Vagina (tissue), 2 donors: ENCODE results near the gene MSX2. TPM values are rescaled to one million over a fixed set of nuclear protein-coding genes. Genes with fewer than 3 reads are reported as not detected.

Experiments
- DNase-seq, 2 donors: peaks; one replicate each; pipeline ENCODE4 v3.0.0-alpha.2; 2017; ENCODE audit errors: extremely low spot score in 2 of 2
- H3K27ac ChIP-seq: fragments of 200-600 bp; sonication (generic); one replicate; pipeline ENCODE4 v1.5.1; 2019
- H3K27me3 ChIP-seq: fragments of 200-600 bp; sonication (generic); one replicate; pipeline ENCODE4 v1.5.1; 2019
- H3K36me3 ChIP-seq, 2 donors: fragments of 200-600 bp; sonication (generic); one replicate each; pipeline ENCODE4 v1.5.1; 2017 to 2019
- H3K4me1 ChIP-seq: fragments of 200-600 bp; sonication (generic); one replicate; pipeline ENCODE4 v1.5.1; 2019
- H3K4me3 ChIP-seq, 2 donors: fragments of 200-600 bp; sonication (generic); 1 replicate in 1 of 2; 2 replicates in 1 of 2; pipeline ENCODE4 v1.5.1; 2016 to 2019
- H3K9me3 ChIP-seq: fragments of 200-600 bp; sonication (generic); one replicate; pipeline ENCODE4 v1.5.1; 2019
- POLR2A ChIP-seq, 2 donors: fragments of 450-650 bp; IDR thresholded peaks; one replicate each; pipeline ENCODE4 v1.6.1; 2017; ENCODE audit warnings: antibody characterized with exemption in 2 of 2, mild to moderate bottlenecking in 2 of 2, moderate library complexity in 2 of 2
- POLR2AphosphoS5 ChIP-seq, 2 donors: sonication (generic); formaldehyde crosslinking; IDR thresholded peaks; one replicate each; pipeline ENCODE4 v1.9.0; 2017; ENCODE audit warnings: antibody characterized with exemption in 2 of 2, mild to moderate bottlenecking in 2 of 2, low read depth in 1 of 2; ENCODE audit not compliant: insufficient read depth in 1 of 2
- intact Hi-C: fragments of 100-400 bp; cut with DNase I; formaldehyde crosslinking; loops from one replicate; pipeline ENCODE4 v1.15.1; 2023
- total RNA-seq: library from RNA; depleted of rRNA; stranded (reverse); fragments of >200 nt; gene quantifications from one replicate; pipeline ENCODE4 v1.2.3, GENCODE V29; 2016
- TF ChIP-seq, protein P1 (sequence below), 3 experiments: fragments of 450-650 bp in 2 of 3; fragments of 200-600 bp in 1 of 3; sonication (generic) in 1 of 3; IDR thresholded peaks; one replicate each; pipeline ENCODE4 v1.5.1; 2017 to 2019; ENCODE audit warnings: antibody characterized with exemption in 3 of 3, mild to moderate bottlenecking in 2 of 3, moderate library complexity in 2 of 3

The MSX2 gene
- total RNA-seq, 1 donor from 2014 or later: 1.2 TPM

DNA sequence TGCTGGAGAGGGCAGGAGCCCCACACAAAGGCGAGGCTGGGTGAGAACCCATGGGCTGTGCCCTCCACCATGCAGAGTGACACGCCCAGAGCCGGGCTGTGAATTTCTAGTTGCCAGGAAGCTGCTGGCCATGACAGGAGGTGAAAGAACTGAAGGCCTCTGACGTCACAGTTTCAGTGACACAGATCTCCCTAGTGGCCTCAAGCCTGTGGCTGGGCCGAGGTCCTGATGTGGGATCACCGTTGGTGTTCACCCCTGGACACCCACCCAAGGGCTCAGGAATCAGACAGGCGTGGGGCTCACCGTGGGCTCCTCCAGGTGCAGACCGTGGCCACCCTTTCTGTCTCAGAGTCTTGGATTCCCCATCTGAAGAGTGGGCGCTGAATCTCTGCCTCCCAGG, 39.9 kb downstream of the MSX2 start:
- TF ChIP-seq POLR2A (IDR thresholded peaks at IDR 0.05) (no peak), POLR2AphosphoS5 (IDR thresholded peaks at IDR 0.05; ENCODE audit: insufficient read depth in 1 of 2, low read depth in 1 of 2) (no peak)
- TF ChIP-seq, protein P1, sequence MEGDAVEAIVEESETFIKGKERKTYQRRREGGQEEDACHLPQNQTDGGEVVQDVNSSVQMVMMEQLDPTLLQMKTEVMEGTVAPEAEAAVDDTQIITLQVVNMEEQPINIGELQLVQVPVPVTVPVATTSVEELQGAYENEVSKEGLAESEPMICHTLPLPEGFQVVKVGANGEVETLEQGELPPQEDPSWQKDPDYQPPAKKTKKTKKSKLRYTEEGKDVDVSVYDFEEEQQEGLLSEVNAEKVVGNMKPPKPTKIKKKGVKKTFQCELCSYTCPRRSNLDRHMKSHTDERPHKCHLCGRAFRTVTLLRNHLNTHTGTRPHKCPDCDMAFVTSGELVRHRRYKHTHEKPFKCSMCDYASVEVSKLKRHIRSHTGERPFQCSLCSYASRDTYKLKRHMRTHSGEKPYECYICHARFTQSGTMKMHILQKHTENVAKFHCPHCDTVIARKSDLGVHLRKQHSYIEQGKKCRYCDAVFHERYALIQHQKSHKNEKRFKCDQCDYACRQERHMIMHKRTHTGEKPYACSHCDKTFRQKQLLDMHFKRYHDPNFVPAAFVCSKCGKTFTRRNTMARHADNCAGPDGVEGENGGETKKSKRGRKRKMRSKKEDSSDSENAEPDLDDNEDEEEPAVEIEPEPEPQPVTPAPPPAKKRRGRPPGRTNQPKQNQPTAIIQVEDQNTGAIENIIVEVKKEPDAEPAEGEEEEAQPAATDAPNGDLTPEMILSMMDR (IDR thresholded peaks at IDR 0.05): no peak
- H3K9me3 ChIP-seq: no peaks in the 10 kb centered on the region

DNA sequence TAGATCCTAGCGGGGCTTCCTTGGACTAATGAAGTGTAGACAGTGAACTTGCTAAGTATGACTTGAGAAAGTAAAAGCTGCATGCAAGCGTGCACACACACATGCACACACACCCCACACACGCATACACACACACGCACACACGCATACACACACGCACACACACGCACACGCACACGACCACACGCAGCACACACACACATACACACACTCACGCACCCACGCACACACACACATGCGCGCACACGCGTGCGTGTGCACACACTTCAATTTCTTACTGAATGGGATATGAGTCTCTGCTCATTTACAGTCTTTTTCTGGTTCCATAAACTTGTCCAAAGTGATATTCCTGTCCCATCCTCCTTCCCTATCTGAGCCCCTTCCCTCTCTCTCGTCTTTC, 41.2 kb downstream of the MSX2 start:
- TF ChIP-seq POLR2AphosphoS5 (IDR thresholded peaks at IDR 0.05; ENCODE audit: insufficient read depth in 1 of 2, low read depth in 1 of 2) (no peak), POLR2A (IDR thresholded peaks at IDR 0.05) (no peak)
- TF ChIP-seq, protein P1 (IDR thresholded peaks at IDR 0.05): no peak
- Histone ChIP-seq H3K27ac (no peak overlapping the region), H3K27me3 (no peaks in the 10 kb centered on the region), H3K4me3 (no peak overlapping the region), H3K4me1 (no peaks in the 10 kb centered on the region), H3K9me3 (no peaks in the 10 kb centered on the region), H3K36me3 (no peaks in the 10 kb centered on the region)
- intact Hi-C loops: no loop called here
- DNase-seq: no peak

More for the DNA sequence above, 39.9 kb downstream of the MSX2 start:
- no peaks in the 10 kb centered on the region for H3K27me3 ChIP-seq
- H3K27ac ChIP-seq: no peak overlapping the region
- H3K36me3 ChIP-seq: no peaks in the 10 kb centered on the region
- DNase-seq: no peak
- no peak overlapping the region for H3K4me3 ChIP-seq
- no peaks in the 10 kb centered on the region for H3K4me1 ChIP-seq
- intact Hi-C loops: no loop called here

DNA sequence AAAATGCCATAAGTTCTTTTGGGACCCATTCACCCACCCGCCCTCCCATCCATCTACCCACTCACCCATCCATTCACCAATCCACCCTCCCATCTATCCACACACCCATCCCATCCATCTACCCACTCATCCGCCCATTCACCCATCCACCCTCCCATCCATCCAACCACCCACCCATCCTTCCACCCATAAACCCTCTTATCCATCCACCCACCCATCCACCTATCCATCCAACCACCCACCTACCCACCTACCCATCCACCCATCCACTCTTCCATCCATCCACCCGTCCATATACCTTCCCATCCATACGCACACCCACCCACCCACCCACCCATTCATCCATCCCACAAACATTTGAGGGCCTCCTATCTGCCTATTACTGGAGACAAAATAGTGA, 43.3 kb downstream of the MSX2 start:
- TF ChIP-seq, protein P1 (IDR thresholded peaks at IDR 0.05): no peak
- TF ChIP-seq POLR2A (IDR thresholded peaks at IDR 0.05) (no peak), POLR2AphosphoS5 (IDR thresholded peaks at IDR 0.05; ENCODE audit: insufficient read depth in 1 of 2, low read depth in 1 of 2) (no peak)
- no peak overlapping the region for H3K27ac ChIP-seq
- H3K4me3 ChIP-seq: no peak overlapping the region
- intact Hi-C loops: no loop called here
- no peak for DNase-seq
- H3K4me1 ChIP-seq: no peaks in the 10 kb centered on the region
- no peaks in the 10 kb centered on the region for H3K27me3 ChIP-seq
- H3K9me3 ChIP-seq: no peaks in the 10 kb centered on the region
- no peaks in the 10 kb centered on the region for H3K36me3 ChIP-seq

DNA sequence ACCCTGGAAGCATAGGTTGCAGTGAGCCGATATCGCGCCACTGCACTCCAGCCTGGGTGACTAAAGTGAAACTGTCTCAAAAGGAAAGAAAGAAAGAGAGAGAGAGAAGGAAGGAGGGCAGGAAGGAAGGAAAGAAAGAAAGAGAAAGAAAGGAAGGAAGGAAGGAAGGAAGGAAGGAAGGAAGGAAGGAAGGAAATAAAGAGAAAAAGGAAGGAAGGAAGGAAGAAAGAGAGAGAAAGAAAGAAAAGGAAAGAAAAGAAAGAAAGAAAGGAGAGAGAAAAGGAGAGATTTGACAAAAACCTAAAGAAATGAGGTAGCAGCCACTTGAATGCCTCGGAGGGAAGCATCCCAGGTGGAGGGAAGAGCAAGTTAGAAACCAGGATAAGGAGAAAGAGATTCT, 44.6 kb downstream of the MSX2 start:
- no peaks in the 10 kb centered on the region for H3K4me1 ChIP-seq
- intact Hi-C loops: no loop called here
- no peaks in the 10 kb centered on the region for H3K36me3 ChIP-seq
- no peak overlapping the region for H3K4me3 ChIP-seq
- DNase-seq: no peak
- TF ChIP-seq POLR2AphosphoS5 (IDR thresholded peaks at IDR 0.05; ENCODE audit: insufficient read depth in 1 of 2, low read depth in 1 of 2) (no peak), POLR2A (IDR thresholded peaks at IDR 0.05) (no peak)
- TF ChIP-seq, protein P1 (IDR thresholded peaks at IDR 0.05): no peak
- H3K27ac ChIP-seq: no peak overlapping the region
- no peaks in the 10 kb centered on the region for H3K9me3 ChIP-seq
- H3K27me3 ChIP-seq: no peaks in the 10 kb centered on the region

DNA sequence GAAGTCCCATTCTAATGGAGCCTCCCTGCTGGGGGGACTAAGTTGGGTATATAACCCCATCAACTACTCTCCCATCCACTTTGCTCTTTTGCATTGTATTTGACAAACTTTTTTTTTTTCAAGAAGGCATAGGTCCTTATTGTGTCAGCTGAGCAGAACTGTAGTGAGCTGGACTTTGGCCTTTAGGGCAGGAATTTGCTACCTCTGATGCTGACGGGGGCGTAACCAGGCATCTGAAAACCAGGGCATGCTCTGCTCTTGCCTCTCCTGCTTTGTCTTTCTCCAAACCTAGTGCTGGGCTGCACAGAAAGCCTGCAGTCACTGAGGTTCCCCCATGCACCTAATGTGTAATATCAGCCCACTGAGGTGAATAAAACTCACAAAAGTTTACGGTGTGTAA, 49.0 kb downstream of the MSX2 start:
- intact Hi-C loops: no loop called here
- H3K27me3 ChIP-seq: no peaks in the 10 kb centered on the region
- no peak overlapping the region for H3K27ac ChIP-seq
- TF ChIP-seq, protein P1 (IDR thresholded peaks at IDR 0.05): no peak
- TF ChIP-seq POLR2A (IDR thresholded peaks at IDR 0.05) (no peak), POLR2AphosphoS5 (IDR thresholded peaks at IDR 0.05; ENCODE audit: insufficient read depth in 1 of 2, low read depth in 1 of 2) (no peak)
- no peak for DNase-seq
- no peaks in the 10 kb centered on the region for H3K9me3 ChIP-seq
- no peaks in the 10 kb centered on the region for H3K4me1 ChIP-seq
- no peak overlapping the region for H3K4me3 ChIP-seq
- H3K36me3 ChIP-seq: no peaks in the 10 kb centered on the region
